CD4-positive, alpha-beta T cell treated with Interleukin-2 at 100 ng/mL for 4 hours (primary cell): ENCODE data around the gene UBTD1.
A peak's percentile ranks its signal among the peaks of the same experiment; 100 is the strongest.
"Not testable (repeated sequence)": the region's sequence is repeated elsewhere in the genome, so short reads cannot be mapped to it uniquely, and the experiment has no call there.

Experiments
- DNase-seq: peaks from one replicate; pipeline ENCODE4 v3.0.0-alpha.2; 2020; ENCODE audit warnings: low spot score

Gene UBTD1

GRCh38 chr10:97498841-97499560, at the start of gene UBTD1:
TSS of gene UBTD1 (plus strand) at chr10:97498924. CDS start at chr10:97499204, 280 bp downstream.
- DNase-seq: peak; percentile 2

GRCh38 chr10:97450828-97451227, 47.9 kb upstream of the UBTD1 start:
- DNase-seq: no peak

- no peak for DNase-seq
Measured at GRCh38 chr10:97451605-97452004, 47.1 kb upstream of the UBTD1 start.

GRCh38 chr10:97452352-97452751, 46.4 kb upstream of the UBTD1 start:
- no peak for DNase-seq

- DNase-seq: peak; percentile 51
Measured at GRCh38 chr10:97454330-97455036, 44.2 kb upstream of the UBTD1 start.

GRCh38 chr10:97456034-97456685, 42.6 kb upstream of the UBTD1 start:
- DNase-seq: no peak

GRCh38 chr10:97456686-97457065, 42.0 kb upstream of the UBTD1 start:
- DNase-seq: no peak

GRCh38 chr10:97459111-97459510, 39.6 kb upstream of the UBTD1 start:
- no peak for DNase-seq

GRCh38 chr10:97459933-97460332, 38.8 kb upstream of the UBTD1 start:
- DNase-seq: no peak

GRCh38 chr10:97462309-97462708, 36.4 kb upstream of the UBTD1 start:
- DNase-seq: no peak

- DNase-seq: peak; percentile 51
Measured at GRCh38 chr10:97463363-97464132, 35.2 kb upstream of the UBTD1 start.

- DNase-seq: no peak
Measured at GRCh38 chr10:97464226-97464625, 34.5 kb upstream of the UBTD1 start.

- no peak for DNase-seq
Measured at GRCh38 chr10:97465982-97466381, 32.7 kb upstream of the UBTD1 start.

GRCh38 chr10:97466755-97467154, 32.0 kb upstream of the UBTD1 start:
- no peak for DNase-seq

GRCh38 chr10:97468162-97468561, 30.6 kb upstream of the UBTD1 start:
- no peak for DNase-seq

GRCh38 chr10:97468781-97469180, 29.9 kb upstream of the UBTD1 start:
- DNase-seq: not testable (repeated sequence)

- DNase-seq: no peak
Measured at GRCh38 chr10:97474918-97475317, 23.8 kb upstream of the UBTD1 start.

GRCh38 chr10:97475936-97476594, 22.7 kb upstream of the UBTD1 start:
- DNase-seq: no peak

GRCh38 chr10:97479410-97479809, 19.3 kb upstream of the UBTD1 start:
- not testable (repeated sequence) for DNase-seq

- no peak for DNase-seq
Measured at GRCh38 chr10:97479939-97480338, 18.8 kb upstream of the UBTD1 start.

GRCh38 chr10:97481071-97481470, 17.7 kb upstream of the UBTD1 start:
- no peak for DNase-seq

- no peak for DNase-seq
Measured at GRCh38 chr10:97482381-97482780, 16.3 kb upstream of the UBTD1 start.
